ENCODE measurements around the gene PCNX1. TPM values are rescaled to one million over a fixed set of nuclear protein-coding genes. Genes with fewer than 3 reads are reported as not detected.
"Not testable (repeated sequence)": the region's sequence is repeated elsewhere in the genome, so short reads cannot be mapped to it uniquely, and the experiment has no call there.

Gene PCNX1
- total and polyA plus RNA-seq, 9 of the 15 experiments (the other 6 are each of a cell fraction or from before 2014, with no cell fraction given) = 0.30 to 4.5 (median 2.3) TPM

DNA sequence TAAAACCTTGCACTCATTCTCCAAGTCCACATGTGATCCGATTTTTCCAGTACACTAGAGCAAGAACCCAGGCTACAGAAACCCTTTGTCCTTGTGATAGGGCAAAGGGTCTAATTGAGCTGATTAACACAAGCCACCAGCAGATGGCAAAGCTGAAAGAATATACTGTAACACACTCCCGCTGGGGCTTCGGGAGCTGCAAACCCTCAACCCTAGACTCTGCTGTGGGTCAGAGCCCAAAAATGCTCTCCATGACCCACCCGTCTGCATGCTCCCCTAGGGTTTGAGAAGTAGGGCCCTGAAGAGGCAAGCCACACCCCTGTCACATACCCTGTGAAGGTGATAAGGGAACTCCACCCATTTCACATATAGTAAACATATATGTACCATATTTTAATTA lies 33.6 kb upstream of the PCNX1 start:
- Histone ChIP-seq H4K20me1 (replicated peaks; ENCODE audit: control insufficient read depth, insufficient read depth, low read length) (no peaks in the 10 kb centered on the region), H3K9me1 (ENCODE audit: control insufficient read depth, insufficient read depth, low read length) (no peaks in the 10 kb centered on the region), H3K27ac (ENCODE audit: extremely low read depth, low read depth, low read length) (no peak overlapping the region), H3K27me3 (ENCODE audit: control insufficient read depth in 2 of 2, insufficient read depth in 2 of 2, low read length in 2 of 2) (no peaks in the 10 kb centered on the region), H3K4me2 (ENCODE audit: insufficient read depth, low read length) (no peak overlapping the region), H3K9me3 (replicated peaks; ENCODE audit: control insufficient read depth, insufficient read depth, low read depth, low read length) (no peaks in the 10 kb centered on the region; the same call in 1 of the 2 replicates), H3K4me1 (replicated peaks in 1 of 2; ENCODE audit: control insufficient read depth in 2 of 2, insufficient read depth in 2 of 2, low read length in 2 of 2) (no peaks in the 10 kb centered on the region), H2AFZ (ENCODE audit: low read depth, low read length) (no peak overlapping the region), H3K36me3 (ENCODE audit: control insufficient read depth, insufficient read depth, low read length) (no peaks in the 10 kb centered on the region), H3K9ac (ENCODE audit: insufficient read depth in 1 of 2, low read depth in 2 of 2, low read length in 2 of 2) (no peak overlapping the region), H3K79me2 (ENCODE audit: control insufficient read depth, insufficient read depth, low read length) (no peaks in the 10 kb centered on the region), H3K4me3 (no peak overlapping the region)
- DNase-seq (ENCODE audit: extremely low read depth in 1 of 4, low spot score in 3 of 4) (no peak), ATAC-seq (no peak), FAIRE-seq (no peak)
- intact Hi-C loops (cut with micrococcal nuclease) = no loop called here
- ChIA-PET POLR2A (interaction anchor here (0.6 kb wide), 1 partner anchor 880 kb away, joined by 4 read pairs; no protein-coding TSS in a partner anchor), CTCF (ENCODE audit: low intra/inter-chr PET ratio) (no interaction called here)
- in situ Hi-C loops (cut with MboI) = no loop called here
- TF ChIP-seq CHD1 (IDR thresholded peaks at IDR 0.05; ENCODE audit: low read length) (no peak), HDAC8 (tag; IDR thresholded peaks at IDR 0.05) (no peak), ZNF175 (CRISPR knock-in tag; IDR thresholded peaks at IDR 0.05; ENCODE audit: low read depth) (no peak), BRD9 (IDR thresholded peaks at IDR 0.05; ENCODE audit: low read depth, partially characterized antibody) (no peak), ZBTB49 (CRISPR knock-in tag; IDR thresholded peaks at IDR 0.05; ENCODE audit: borderline replicate concordance) (no peak), ZNF24 (IDR thresholded peaks at IDR 0.05) (no peak), C11orf30 (IDR thresholded peaks at IDR 0.05; ENCODE audit: low read depth) (no peak), ZNF165 (CRISPR knock-in tag; IDR thresholded peaks at IDR 0.05; ENCODE audit: borderline replicate concordance) (no peak), NFATC3 (IDR thresholded peaks at IDR 0.05) (no peak), MECOM (CRISPR knock-in tag; IDR thresholded peaks at IDR 0.05) (no peak), COPS2 (conservative IDR thresholded peaks at IDR 0.05) (no peak)
- TF ChIP-seq, protein P1, sequence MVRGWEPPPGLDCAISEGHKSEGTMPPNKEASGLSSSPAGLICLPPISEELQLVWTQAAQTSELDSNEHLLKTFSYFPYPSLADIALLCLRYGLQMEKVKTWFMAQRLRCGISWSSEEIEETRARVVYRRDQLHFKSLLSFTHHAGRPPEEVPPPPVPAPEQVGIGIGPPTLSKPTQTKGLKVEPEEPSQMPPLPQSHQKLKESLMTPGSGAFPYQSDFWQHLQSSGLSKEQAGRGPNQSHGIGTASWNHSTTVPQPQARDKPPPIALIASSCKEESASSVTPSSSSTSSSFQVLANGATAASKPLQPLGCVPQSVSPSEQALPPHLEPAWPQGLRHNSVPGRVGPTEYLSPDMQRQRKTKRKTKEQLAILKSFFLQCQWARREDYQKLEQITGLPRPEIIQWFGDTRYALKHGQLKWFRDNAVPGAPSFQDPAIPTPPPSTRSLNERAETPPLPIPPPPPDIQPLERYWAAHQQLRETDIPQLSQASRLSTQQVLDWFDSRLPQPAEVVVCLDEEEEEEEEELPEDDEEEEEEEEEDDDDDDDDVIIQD (CRISPR knock-in tag; IDR thresholded peaks at IDR 0.05) = no peak
- no TSS peak for BruUV-seq (replicated peaks)
- WGBS (ENCODE audit: insufficient coverage, low coverage, missing lambda C conversion rate) = 2% methylated on average over 4 of the region's 4 CpGs

- DNase-seq (ENCODE audit: extremely low read depth in 1 of 4, low spot score in 3 of 4); CTCF ChIA-PET (ENCODE audit: low intra/inter-chr PET ratio); FAIRE-seq; H3K36me3 ChIP-seq (ENCODE audit: control insufficient read depth, insufficient read depth, low read length); H3K4me2 ChIP-seq (ENCODE audit: insufficient read depth, low read length); BruUV-seq (replicated peaks); H3K9me3 ChIP-seq (replicated peaks; ENCODE audit: control insufficient read depth, insufficient read depth, low read depth, low read length); H3K4me1 ChIP-seq (replicated peaks in 1 of 2; ENCODE audit: control insufficient read depth in 2 of 2, insufficient read depth in 2 of 2, low read length in 2 of 2); POLR2A ChIA-PET; H3K9ac ChIP-seq (ENCODE audit: insufficient read depth in 1 of 2, low read depth in 2 of 2, low read length in 2 of 2); intact Hi-C loops (cut with micrococcal nuclease); H3K27me3 ChIP-seq (ENCODE audit: control insufficient read depth in 2 of 2, insufficient read depth in 2 of 2, low read length in 2 of 2); H2AFZ ChIP-seq (ENCODE audit: low read depth, low read length); H3K27ac ChIP-seq (ENCODE audit: extremely low read depth, low read depth, low read length); in situ Hi-C loops (cut with MboI); H3K9me1 ChIP-seq (ENCODE audit: control insufficient read depth, insufficient read depth, low read length); H3K4me3 ChIP-seq; H4K20me1 ChIP-seq (replicated peaks; ENCODE audit: control insufficient read depth, insufficient read depth, low read length); ATAC-seq; H3K79me2 ChIP-seq (ENCODE audit: control insufficient read depth, insufficient read depth, low read length): not testable (repeated sequence)
- 6% methylated on average over 3 of the region's 6 CpGs for WGBS (ENCODE audit: insufficient coverage, low coverage, missing lambda C conversion rate)
Observed at GRCh38 chr14:70875811-70876460, 31.3 kb upstream of the PCNX1 start.
